ENCODE data around the gene LMF1.

The LMF1 gene

DNA sequence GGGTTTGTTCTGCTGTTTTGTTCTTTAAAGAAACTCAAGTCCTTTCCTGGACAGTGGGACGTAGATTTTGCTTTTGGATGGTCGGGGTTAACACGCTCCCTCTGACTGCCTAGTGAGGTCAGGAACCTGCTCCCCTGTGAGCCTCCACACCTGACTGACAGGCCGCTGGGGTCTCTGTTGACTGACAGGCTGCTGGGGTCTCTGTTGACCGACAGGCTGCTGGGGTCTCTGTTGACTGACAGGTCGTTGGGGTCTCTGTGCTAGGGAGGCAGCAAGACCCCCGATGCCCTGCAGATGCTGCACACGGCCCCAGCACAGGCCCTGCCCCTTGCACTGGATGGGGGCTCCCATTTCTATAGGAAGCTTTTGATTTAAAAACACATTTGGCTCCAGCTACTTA lies 33.5 kb downstream of the LMF1 start:
- DNase-seq (ENCODE audit: low read depth in 2 of 2), result no peak
- H3K4me3 ChIP-seq (replicated peaks in 1 of 2; ENCODE audit: low read depth in 2 of 2, low read length in 2 of 2), result no peak overlapping the region
- no peak for TF ChIP-seq CTCF (IDR thresholded peaks at IDR 0.05; ENCODE audit: low read depth, low read length)

DNA sequence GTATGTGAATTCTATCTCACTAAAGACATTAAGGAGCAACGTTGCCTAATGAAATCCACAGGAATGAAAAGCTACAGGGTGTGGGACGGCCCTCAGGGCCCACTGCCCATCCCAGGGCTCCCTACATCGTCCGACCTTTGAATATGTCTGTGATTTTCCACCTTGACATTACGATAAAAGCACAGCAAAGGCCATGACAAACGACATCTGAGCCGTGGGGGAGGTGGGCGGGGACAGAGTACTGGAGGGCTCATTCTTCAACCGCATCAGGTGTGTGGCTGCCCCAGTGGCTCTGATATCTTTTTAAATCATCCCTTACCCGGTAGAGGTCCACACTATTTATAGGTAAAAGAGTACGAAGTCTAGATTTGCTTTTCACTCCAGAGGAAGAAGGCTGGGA lies 35.1 kb downstream of the LMF1 start:
- no peak for TF ChIP-seq CTCF (IDR thresholded peaks at IDR 0.05; ENCODE audit: low read depth, low read length)
- no peak for DNase-seq (ENCODE audit: low read depth in 2 of 2)
- H3K4me3 ChIP-seq (replicated peaks in 1 of 2; ENCODE audit: low read depth in 2 of 2, low read length in 2 of 2), result no peak overlapping the region

GRCh38 chr16:934178-934577 lies 36.6 kb downstream of the LMF1 start:
- TF ChIP-seq CTCF (IDR thresholded peaks at IDR 0.05; ENCODE audit: low read depth, low read length), result no peak
- no peak overlapping the region for H3K4me3 ChIP-seq (replicated peaks in 1 of 2; ENCODE audit: low read depth in 2 of 2, low read length in 2 of 2)
- no peak for DNase-seq (ENCODE audit: low read depth in 2 of 2)

GRCh38 chr16:933581-933980 lies 37.2 kb downstream of the LMF1 start:
- no peak for DNase-seq (ENCODE audit: low read depth in 2 of 2)
- H3K4me3 ChIP-seq (replicated peaks in 1 of 2; ENCODE audit: low read depth in 2 of 2, low read length in 2 of 2), result no peak overlapping the region
- no peak for TF ChIP-seq CTCF (IDR thresholded peaks at IDR 0.05; ENCODE audit: low read depth, low read length)

DNA sequence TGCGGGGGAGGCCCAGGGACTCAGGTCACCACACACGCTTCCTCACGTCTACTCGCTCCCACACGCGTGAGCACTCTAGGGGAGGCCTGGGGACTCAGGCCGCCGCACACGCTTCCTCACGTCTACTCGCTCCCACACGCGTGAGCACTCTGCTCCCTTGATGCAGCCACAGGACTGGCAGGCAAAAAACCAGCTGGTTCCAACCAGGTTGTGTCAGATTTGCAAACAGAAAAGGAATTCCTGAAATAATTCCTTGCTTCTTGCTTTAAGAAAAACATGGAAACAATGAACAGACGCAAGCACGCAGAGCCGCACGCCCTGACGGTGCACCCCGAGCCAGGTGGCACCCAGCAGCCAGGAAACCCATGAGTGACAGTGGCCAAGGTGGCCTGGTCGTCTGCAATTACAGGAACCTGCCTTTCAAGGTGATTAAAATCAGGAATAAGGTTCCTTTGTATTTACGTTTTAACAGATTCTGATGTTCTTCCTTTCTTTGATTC lies 37.9 kb downstream of the LMF1 start:
- TF ChIP-seq CTCF (IDR thresholded peaks at IDR 0.05; ENCODE audit: low read depth, low read length), result no peak
- no peak for DNase-seq (ENCODE audit: low read depth in 2 of 2)
- H3K4me3 ChIP-seq (replicated peaks in 1 of 2; ENCODE audit: low read depth in 2 of 2, low read length in 2 of 2), result no peak overlapping the region

DNA sequence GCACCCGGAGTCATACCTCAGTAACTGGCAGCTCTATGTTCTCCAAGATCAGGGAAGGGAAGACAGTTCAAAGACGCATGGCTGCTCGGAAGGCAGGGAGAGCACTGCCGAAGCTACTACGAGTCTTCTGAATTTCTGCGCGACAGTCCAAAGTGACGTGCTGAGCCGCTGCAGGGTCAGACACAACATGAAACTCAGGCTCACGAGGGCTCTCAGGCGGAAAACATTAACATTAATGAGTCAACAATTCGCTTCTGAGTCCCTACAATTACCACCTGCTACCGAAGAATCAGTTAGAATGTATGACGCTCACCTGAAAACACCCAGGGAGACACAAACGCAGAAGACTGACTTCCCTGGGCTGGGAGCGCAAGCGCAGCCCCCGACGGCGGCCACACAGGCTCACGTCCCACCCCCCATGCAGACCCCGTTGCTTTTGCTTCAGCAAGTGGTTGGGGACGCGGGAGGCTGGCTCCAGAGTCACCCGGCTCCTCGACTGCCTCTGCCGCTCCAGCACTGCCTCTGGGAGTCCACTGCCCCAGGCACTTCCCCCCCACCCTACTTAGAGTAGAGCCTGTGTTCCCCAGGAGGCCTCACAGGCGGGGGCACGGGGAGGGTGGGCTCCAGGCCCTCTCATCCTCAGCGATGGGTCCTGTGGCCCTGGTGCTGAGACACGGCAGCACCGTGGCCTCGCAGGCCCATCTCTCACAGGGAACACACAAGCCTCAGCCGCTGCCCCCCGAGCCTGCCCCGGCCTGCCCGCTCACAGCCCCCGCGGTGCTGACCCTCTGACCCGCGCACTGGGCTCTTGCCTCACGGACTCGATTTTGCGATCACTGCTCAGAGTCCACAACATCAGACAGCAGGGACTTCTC lies 38.9 kb downstream of the LMF1 start:
- H3K4me3 ChIP-seq (replicated peaks in 1 of 2; ENCODE audit: low read depth in 2 of 2, low read length in 2 of 2), result no peak overlapping the region
- DNase-seq (ENCODE audit: low read depth in 2 of 2), result no peak
- TF ChIP-seq CTCF (IDR thresholded peaks at IDR 0.05; ENCODE audit: low read depth, low read length), result no peak
